ENCODE results near the gene ARL8B.

Gene ARL8B

GRCh38 chr3:5186089-5186857 is 64.2 kb downstream of the ARL8B start:
- DNase-seq, result peak in 1 of 56 donors; percentile 8

- DNase-seq, result no peak
Measured at GRCh38 chr3:5186858-5187155, 64.7 kb downstream of the ARL8B start.

GRCh38 chr3:5187156-5187919 is 65.2 kb downstream of the ARL8B start, which contains the start of gene EDEM1:
Gene EDEM1 (plus strand): TSS chr3:5187707. CDS start chr3:5187806, 99 bp downstream.
- DNase-seq, result peak; percentile 25 to 97 (median 92)

GRCh38 chr3:5187920-5188418 is 65.9 kb downstream of the ARL8B start:
- DNase-seq, result peak in 11 of 56 donors; percentile 39 to 56 (median 46)

- DNase-seq, result peak in 4 of 56 donors; percentile 5 to 41 (median 23)
Measured at GRCh38 chr3:5188419-5189221, 66.5 kb downstream of the ARL8B start.

GRCh38 chr3:5190147-5190791 is 68.2 kb downstream of the ARL8B start:
- DNase-seq, result no peak

- DNase-seq, result no peak
Measured at GRCh38 chr3:5191555-5192304, 69.6 kb downstream of the ARL8B start.

- DNase-seq, result no peak
Measured at GRCh38 chr3:5192571-5193365, 70.7 kb downstream of the ARL8B start.

- no peak for DNase-seq
Measured at GRCh38 chr3:5194341-5194740, 72.2 kb downstream of the ARL8B start.

- DNase-seq, result no peak
Measured at GRCh38 chr3:5194801-5195509, 72.9 kb downstream of the ARL8B start.

GRCh38 chr3:5195605-5196004 is 73.5 kb downstream of the ARL8B start:
- peak in 2 of 56 donors; percentile 7 to 57 for DNase-seq

GRCh38 chr3:5197022-5197421 is 74.9 kb downstream of the ARL8B start:
- DNase-seq, result no peak

GRCh38 chr3:5197470-5198312 is 75.6 kb downstream of the ARL8B start:
- no peak for DNase-seq

- no peak for DNase-seq
Measured at GRCh38 chr3:5198313-5198677, 76.2 kb downstream of the ARL8B start.

- no peak for DNase-seq
Measured at GRCh38 chr3:5198986-5199731, 77.1 kb downstream of the ARL8B start.

GRCh38 chr3:5201536-5201935 is 79.4 kb downstream of the ARL8B start:
- no peak for DNase-seq

GRCh38 chr3:5202222-5202621 is 80.1 kb downstream of the ARL8B start:
- DNase-seq, result no peak
